Mucosa of descending colon (tissue), 3 donors: ENCODE results near the gene EVI5L. TPM values are rescaled to one million over a fixed set of nuclear protein-coding genes. Genes with fewer than 3 reads are reported as not detected.

ENCODE experiments used
- ATAC-seq: fragments of 200-7000 bp; cut with Tn5 transposase; one replicate; pipeline ENCODE4 v1.9.1; 2020; ENCODE audit warnings: mild to moderate bottlenecking, moderate library complexity
- DNase-seq, 3 donors: peaks; one replicate each; pipeline ENCODE4 v3.0.0-alpha.2; 2020
- H3K36me3 ChIP-seq: fragments of 200-600 bp; one replicate; pipeline ENCODE4 v1.8.0; 2021; ENCODE audit warnings: low read depth, mild to moderate bottlenecking
- H3K4me1 ChIP-seq: fragments of 200-600 bp; one replicate; pipeline ENCODE4 v1.8.0; 2021; ENCODE audit warnings: low read depth, mild to moderate bottlenecking
- H3K4me3 ChIP-seq: fragments of 200-600 bp; one replicate; pipeline ENCODE4 v1.8.0; 2021; ENCODE audit warnings: mild to moderate bottlenecking
- H3K9me3 ChIP-seq: fragments of 200-600 bp; one replicate; pipeline ENCODE4 v1.8.0; 2021; ENCODE audit warnings: mild to moderate bottlenecking
- intact Hi-C, 2 donors: fragments of 100-400 bp; cut with DNase I in 1 of 2; cut with micrococcal nuclease in 1 of 2; formaldehyde crosslinking; loops; one replicate each; pipeline versions ENCODE4 v1.11.0 to v1.11.1; 2022; cut with DNase I, micrococcal nuclease
- total RNA-seq, 3 donors: library from RNA; stranded (reverse); fragmentation: NEBNext Ultra II Directional in 2 of 3; extraction: Animal tissue kit (Norgen Biotek cat#: 25700) in 2 of 3; gene quantifications; one replicate each; pipeline versions ENCODE4 v1.2.1 to v1.2.4, GENCODE V29; 2021 to 2023
- TF ChIP-seq, protein P1 (sequence below): fragments of 200-600 bp; IDR thresholded peaks from one replicate; pipeline ENCODE4 v1.8.0; 2022; ENCODE audit warnings: antibody characterized with exemption, mild to moderate bottlenecking
- donor health status: DM: no; HTN: no; CAD: no; lungs with moderate emphysema.
- donor health status: DM: no; HTN: no; CAD: no.
- donor health status: DM: no; HTN: yes; CAD: no.

EVI5L gene
- total RNA-seq, 3 donors from 2014 or later, result 8.3 to 17.6 (median 11.4) TPM

DNA sequence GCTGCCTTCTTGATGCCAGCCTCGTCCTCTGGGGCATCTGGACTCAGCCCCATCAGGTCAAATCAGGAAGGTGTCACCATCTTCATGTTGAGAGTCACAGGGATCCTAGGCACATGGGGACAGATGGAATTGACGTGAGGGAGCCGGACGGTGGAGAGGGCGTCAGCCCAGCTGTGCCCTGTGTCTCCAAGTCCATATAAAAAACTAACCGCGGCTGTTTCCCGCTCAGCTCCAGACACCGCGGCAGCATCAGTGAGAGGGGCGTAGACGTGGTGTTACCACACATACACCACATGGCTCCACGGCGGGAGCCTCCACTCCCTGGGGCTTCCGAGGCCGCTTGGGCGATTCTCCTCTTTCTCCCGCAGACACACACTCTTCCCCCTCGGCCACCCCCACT is 49.8 kb downstream of the EVI5L start:
- H3K4me1 ChIP-seq, result peaks cover 2% of the 10 kb centered on the region
- H3K36me3 ChIP-seq, result no peaks in the 10 kb centered on the region
- ATAC-seq, result no peak
- H3K9me3 ChIP-seq, result no peaks in the 10 kb centered on the region
- H3K4me3 ChIP-seq, result no peak overlapping the region
- intact Hi-C loops, result no loop called here
- TF ChIP-seq, protein P1, sequence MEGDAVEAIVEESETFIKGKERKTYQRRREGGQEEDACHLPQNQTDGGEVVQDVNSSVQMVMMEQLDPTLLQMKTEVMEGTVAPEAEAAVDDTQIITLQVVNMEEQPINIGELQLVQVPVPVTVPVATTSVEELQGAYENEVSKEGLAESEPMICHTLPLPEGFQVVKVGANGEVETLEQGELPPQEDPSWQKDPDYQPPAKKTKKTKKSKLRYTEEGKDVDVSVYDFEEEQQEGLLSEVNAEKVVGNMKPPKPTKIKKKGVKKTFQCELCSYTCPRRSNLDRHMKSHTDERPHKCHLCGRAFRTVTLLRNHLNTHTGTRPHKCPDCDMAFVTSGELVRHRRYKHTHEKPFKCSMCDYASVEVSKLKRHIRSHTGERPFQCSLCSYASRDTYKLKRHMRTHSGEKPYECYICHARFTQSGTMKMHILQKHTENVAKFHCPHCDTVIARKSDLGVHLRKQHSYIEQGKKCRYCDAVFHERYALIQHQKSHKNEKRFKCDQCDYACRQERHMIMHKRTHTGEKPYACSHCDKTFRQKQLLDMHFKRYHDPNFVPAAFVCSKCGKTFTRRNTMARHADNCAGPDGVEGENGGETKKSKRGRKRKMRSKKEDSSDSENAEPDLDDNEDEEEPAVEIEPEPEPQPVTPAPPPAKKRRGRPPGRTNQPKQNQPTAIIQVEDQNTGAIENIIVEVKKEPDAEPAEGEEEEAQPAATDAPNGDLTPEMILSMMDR, result no peak
- no peak for DNase-seq

DNA sequence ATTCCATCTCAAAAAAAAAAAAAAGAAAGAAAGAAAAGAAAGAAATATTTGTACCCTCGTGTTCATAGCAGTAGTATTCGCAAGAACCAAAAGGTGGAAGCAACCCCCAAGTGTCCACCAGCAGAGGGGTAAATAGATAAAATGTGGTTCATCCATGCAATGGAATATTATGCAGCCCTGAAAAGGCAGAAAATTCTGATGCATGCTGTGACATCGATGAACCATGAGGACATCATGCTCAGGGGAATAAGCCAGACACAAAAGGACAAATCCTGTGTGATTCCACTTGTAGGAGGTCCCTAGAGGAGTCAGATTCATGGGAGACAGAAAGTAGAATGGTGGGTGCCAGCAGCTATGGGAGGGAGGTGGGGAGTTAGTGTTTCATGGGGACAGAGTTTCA is 51.9 kb downstream of the EVI5L start:
- TF ChIP-seq, protein P1, result no peak
- H3K36me3 ChIP-seq, result no peaks in the 10 kb centered on the region
- no peaks in the 10 kb centered on the region for H3K9me3 ChIP-seq
- DNase-seq (no peak), ATAC-seq (no peak)
- intact Hi-C loops, result no loop called here
- no peaks in the 10 kb centered on the region for H3K4me1 ChIP-seq
- H3K4me3 ChIP-seq, result no peak overlapping the region

DNA sequence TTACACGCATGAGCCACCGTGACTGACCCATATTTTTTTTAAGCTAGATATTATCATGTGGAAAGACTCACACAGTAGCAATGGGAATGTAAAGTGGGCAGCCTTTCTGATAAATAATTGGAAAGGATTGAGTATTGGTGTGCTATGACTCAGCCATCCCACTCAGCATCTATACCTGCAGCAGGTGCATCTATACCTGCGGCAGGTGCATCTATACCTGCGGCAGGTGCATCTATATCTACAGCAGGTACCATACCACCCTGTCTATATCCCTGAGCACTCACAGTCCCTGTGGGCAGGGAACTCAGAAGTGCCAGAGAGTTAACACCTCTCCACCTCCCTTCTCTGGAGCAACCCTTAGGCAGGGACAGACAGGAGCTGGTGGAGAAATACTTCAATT is 53.1 kb downstream of the EVI5L start:
- Histone ChIP-seq H3K4me3 (no peak overlapping the region), H3K4me1 (peaks cover 2% of the 10 kb centered on the region), H3K9me3 (no peaks in the 10 kb centered on the region), H3K36me3 (no peaks in the 10 kb centered on the region)
- ATAC-seq (no peak), DNase-seq (no peak)
- TF ChIP-seq, protein P1, result no peak
- intact Hi-C loops, result no loop called here

DNA sequence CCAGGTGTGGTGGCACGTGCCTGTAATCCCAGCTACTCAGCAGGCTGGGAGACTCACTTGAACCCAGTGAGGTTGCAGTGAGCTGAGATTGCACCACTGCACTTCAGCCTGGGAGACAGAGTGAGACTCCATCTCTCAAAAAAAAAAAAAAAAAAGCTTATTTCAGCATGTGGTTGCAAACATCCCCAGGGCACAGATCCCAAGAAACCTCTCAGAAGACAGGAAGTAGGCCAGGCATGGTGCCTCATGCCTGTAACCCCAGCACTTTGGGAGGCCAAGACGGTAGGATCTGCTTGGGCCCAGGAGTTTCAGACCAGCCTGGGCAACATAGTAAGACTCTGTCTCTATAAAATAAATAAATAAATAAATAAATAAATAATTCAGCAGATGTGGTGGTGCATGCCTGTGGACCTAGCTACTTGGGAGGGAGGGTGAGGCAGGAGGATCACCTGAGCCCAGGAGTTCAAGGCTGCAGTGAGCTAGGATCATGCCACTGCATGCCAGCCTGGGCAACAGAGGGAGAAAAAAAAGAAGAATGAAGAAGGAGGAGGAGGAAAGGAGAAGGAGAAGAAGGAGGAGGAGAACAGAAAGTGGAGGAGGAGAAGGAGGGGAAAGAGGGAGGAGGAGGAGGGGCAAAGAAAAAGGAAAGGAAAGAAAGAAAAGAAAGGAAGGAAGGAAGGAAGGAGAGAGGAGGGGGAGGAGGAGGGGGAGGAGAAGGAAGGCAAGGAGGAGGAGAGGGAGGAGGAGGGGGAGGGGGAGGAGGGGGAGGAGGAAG is 54.0 kb downstream of the EVI5L start:
- no peak for ATAC-seq
- no peak for DNase-seq
- TF ChIP-seq, protein P1, result no peak
- intact Hi-C loops, result no loop called here
- Histone ChIP-seq H3K9me3 (no peaks in the 10 kb centered on the region), H3K36me3 (no peaks in the 10 kb centered on the region), H3K4me3 (no peak overlapping the region), H3K4me1 (peaks cover 3% of the 10 kb centered on the region)

DNA sequence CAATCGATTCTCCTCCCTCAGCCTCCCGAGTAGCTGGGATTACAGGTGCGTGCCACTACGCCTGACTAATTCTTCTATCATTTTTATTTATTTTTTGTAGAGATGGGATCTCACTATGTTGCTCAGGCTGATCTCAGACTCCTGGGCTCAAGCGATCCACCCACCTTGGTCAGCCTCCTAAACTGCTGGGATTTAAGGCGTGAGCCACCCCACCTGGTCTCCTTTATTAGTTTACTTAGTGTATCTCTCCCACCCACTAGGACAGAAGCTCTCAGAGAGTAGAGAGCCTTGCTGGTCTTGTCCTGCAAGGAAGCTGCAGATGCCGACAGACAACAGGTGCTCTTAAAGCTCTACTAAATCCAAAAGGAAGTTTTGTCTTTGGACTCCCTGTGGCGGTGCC is 55.8 kb downstream of the EVI5L start:
- TF ChIP-seq, protein P1, result no peak
- Histone ChIP-seq H3K4me3 (no peak overlapping the region), H3K4me1 (peaks cover 3% of the 10 kb centered on the region), H3K36me3 (no peaks in the 10 kb centered on the region), H3K9me3 (no peaks in the 10 kb centered on the region)
- intact Hi-C loops, result no loop called here
- peak; percentile 6 for ATAC-seq
- no peak for DNase-seq
